WI38 (cell line): ENCODE results near the gene MRNIP.
"Not testable (repeated sequence)": the region's sequence is repeated elsewhere in the genome, so short reads cannot be mapped to it uniquely, and the experiment has no call there.

ENCODE experiments used
- H3K4me3 ChIP-seq: 2 replicates; pipeline ENCODE4 v1.5.1; 2011; ENCODE audit warnings: low read depth, mild to moderate bottlenecking, control low read depth, low read length
- CTCF ChIP-seq: IDR thresholded peaks from 2 replicates; pipeline ENCODE4 v1.5.1; 2012; ENCODE audit warnings: low read depth, mild to moderate bottlenecking, control low read depth, low read length

MRNIP gene

GRCh38 chr5:179792612-179793467 lies 65.8 kb downstream of the MRNIP start:
- TF ChIP-seq CTCF, result no peak
- H3K4me3 ChIP-seq, result no peak overlapping the region

GRCh38 chr5:179791881-179792611 lies 66.6 kb downstream of the MRNIP start:
- TF ChIP-seq CTCF, result no peak

GRCh38 chr5:179789278-179789677 lies 69.3 kb downstream of the MRNIP start:
- H3K4me3 ChIP-seq, result not testable (repeated sequence)

More at GRCh38 chr5:179791881-179792611, 66.6 kb downstream of the MRNIP start:
- H3K4me3 ChIP-seq, result no peak overlapping the region

- H3K4me3 ChIP-seq, result no peak overlapping the region
- TF ChIP-seq CTCF, result no peak
Measured at GRCh38 chr5:179788193-179788854, 70.3 kb downstream of the MRNIP start.
